ELR (cell line): ENCODE results near the gene CUX1.
"Not testable (repeated sequence)": the region's sequence is repeated elsewhere in the genome, so short reads cannot be mapped to it uniquely, and the experiment has no call there.

ENCODE experiments used
- DNase-seq: peaks from one replicate; pipeline ENCODE4 v3.0.0-alpha.2; 2015; ENCODE audit warnings: low read depth

CUX1 gene

DNA sequence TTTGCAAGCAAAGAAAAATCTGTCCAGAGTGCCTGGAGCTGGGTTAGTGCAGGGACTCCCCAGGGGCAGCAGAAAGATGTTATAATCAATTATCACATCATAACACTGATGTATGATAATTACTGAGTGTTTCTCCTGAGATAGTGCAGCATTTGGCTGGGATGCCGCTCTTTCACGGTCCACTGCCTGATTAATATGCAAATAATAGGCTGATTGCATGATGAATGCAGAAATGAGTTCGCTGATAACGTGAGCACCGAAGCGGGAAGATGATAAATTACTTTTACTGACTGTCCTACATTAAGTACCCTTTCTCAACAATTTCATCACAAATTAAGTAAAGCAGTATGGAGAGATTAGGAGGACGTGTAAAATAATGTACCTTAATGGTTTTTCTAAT lies 397.8 kb downstream of the CUX1 start:
- DNase-seq, result no peak

GRCh38 chr7:102215711-102216110 lies 398.3 kb downstream of the CUX1 start:
- DNase-seq, result no peak

- DNase-seq, result no peak
Measured at GRCh38 chr7:102216573-102217314, 399.3 kb downstream of the CUX1 start.

- DNase-seq, result peak; percentile 13
Measured at GRCh38 chr7:102220229-102220850, 402.9 kb downstream of the CUX1 start.

DNA sequence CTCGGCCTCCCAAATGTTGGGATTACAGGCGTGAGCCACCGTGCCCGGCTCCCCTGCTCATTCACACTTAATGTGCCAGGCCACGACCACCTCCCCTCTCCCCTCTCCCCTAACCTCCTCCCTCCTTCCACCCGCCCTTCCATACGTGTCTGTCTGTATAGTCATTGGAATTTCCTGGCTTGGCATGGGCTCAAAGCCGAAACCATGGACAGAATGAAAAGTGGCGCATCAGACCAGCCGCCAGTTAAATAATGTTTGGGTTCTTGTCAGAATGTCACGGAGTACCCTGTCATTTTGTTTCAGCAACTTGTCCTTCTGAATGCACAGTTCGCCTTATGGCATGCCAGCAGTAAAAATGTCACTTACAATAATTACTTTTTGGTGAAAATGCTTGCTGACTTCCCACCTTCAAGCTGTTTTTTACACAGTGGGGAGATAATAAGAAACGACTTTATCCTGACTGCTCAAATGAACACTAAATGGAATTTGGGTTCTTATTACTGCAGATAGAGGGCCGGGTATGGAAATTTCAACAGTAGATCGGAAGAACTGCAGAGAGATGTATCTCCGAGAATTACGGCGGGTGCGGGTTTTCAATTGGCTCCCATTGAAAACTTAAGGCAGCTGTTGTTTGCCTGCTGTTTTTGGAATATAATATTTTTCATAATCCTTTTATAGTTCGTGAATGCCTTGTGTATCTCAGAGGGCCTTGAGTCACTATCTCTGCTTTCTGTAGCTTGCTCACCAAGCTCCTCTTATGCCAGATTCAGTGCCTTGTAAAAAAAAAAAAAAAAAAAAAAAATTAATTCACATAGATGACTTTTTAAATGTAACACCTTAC lies 403.8 kb downstream of the CUX1 start:
- DNase-seq, result peak; percentile 79

DNA sequence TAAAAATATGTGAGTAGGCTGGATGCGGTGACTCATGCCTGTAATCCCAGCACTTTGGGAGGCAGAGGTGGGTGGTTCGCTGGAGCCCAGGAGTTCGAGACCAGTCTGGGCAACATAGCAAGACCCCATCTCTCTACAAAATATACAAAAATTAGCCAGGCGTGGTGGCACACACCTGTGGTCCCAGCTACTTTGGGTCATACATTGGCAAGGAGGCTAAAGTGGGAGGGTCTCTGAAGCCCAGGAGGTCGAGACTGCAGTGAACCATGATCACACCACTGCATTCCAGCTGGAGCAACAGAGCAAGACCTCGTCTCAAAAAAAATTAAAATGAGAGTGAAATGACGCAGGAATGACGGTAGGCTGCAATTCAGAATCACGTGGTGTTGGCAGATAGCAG lies 404.5 kb downstream of the CUX1 start:
- peak; percentile 14 for DNase-seq

GRCh38 chr7:102222445-102222844 lies 405.0 kb downstream of the CUX1 start:
- peak; percentile 36 for DNase-seq

DNA sequence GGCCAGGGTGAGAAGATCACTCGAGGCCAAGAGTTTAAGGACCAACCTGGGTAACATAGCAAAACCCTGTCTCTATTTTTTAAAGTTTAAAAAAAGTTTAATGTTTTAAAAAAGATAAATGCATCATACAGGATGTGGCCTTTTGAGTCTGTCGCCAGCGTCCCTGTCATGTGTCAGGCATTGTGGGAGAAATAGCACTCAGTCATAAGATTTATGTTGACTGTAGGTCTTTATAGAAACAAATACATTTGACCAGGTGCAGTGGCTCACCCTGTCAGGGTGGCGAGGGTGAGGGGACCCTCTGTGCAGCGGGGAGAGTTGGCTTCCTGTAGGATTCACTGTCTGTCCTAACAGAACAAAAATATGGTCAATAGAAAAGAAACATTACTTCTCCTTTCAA lies 405.8 kb downstream of the CUX1 start:
- DNase-seq, result peak; percentile 8

DNA sequence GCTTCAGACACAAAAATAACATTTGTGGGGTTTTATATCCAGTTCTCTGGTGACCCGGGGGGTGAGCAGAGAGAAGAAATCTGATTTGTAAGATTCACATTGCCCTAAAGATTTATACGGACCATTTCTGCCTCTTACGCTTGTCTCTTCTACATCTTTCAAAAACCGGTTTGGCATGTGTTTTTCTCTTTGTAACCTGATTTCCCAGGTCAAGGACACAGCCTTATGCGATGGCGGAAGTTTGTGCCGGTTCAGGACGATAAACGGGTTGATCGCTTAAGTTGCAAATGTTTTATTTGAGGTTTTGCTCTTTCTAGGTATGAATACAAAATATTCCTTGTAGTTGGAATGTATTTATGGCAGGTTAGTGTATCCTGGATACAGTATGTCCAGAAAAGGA lies 407.6 kb downstream of the CUX1 start:
- DNase-seq, result no peak

DNA sequence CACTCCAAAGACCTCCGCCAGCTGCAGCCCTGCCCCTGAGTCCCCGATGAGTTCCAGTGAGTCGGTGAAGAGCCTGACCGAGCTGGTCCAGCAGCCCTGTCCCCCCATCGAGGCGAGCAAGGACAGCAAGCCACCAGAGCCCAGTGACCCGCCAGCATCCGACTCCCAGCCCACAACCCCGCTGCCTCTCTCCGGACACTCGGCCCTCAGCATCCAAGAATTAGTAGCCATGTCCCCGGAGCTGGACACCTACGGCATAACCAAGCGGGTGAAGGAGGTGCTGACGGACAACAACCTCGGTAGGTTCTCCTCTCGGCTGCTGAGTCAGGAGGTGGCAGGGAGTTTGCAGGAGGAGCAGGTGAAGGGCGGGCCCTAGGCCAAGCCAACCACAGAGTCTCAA lies 409.9 kb downstream of the CUX1 start:
- no peak for DNase-seq

DNA sequence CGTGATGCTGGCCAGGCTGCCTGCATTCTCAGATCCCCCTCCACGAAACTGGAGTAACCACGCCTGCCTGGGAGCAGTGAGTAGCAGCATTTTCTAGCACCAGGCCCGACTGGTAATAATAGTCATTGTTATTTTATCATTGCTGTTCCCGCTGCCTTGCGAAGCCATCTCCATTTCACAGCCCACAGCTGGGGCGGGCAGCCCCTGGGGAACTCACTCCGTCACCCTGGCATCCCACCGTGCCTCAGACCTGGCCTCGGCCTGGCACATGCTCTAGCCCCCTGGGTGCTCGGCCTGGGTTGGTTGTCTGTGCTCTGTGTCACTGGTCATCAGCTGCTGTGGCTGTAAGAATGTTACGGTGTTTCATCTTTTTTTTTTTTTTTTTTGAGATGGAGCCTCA lies 411.5 kb downstream of the CUX1 start:
- no peak for DNase-seq

DNA sequence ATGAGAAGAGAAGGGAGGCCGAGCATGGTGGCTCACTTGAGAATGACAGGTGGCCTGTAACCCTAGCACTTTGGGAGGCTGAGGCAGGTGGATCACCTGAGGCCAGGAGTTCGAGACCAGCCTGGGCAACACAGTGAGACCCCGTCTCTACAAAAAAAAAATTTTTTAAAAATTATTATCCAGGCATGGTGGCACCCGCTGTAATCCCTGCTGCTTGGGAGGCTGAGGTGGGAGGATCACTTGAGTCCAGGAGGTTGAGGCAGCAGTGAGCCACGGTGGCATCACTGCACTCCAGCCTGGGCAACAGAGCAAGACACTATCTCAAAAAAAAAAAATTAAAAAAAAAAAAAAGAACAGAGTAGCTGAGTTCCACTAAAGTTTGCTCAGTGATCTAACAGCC lies 412.7 kb downstream of the CUX1 start:
- DNase-seq, result not testable (repeated sequence)

- peak; percentile 83 for DNase-seq
Measured at GRCh38 chr7:102230593-102230992, 413.2 kb downstream of the CUX1 start.

DNA sequence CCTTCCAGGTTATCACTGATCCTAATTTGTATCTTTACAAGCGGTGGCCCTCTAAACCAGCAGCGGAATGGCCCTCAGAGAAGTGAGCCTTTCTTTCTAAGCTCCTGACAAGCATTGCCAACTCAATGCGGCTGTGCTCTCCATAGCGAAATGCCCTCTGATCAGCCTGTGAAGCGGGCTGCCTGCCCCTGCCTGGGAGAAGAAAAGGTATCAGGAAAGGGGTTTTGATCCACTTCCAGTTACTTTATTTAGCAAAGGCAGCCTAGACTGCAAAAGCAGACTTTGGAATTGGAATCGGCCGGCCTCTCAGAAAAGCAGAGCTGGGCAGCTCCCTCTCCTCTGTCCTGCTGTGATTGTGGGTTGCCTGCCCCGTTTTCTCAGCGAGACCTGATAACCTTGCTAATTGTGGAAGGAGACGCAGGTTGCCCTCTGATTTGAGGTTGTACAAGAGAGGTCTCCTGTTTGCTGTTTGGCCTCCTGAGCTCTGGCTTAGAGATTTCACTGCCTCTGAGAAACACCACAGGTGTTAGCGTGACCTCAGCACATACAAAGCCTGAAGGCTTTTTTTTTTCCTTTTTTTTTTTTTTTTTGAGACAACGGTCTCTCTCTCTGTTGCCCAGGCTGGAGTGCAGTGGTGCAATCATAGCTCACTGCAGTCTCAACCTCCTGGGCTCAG lies 415.3 kb downstream of the CUX1 start:
- DNase-seq, result no peak

DNA sequence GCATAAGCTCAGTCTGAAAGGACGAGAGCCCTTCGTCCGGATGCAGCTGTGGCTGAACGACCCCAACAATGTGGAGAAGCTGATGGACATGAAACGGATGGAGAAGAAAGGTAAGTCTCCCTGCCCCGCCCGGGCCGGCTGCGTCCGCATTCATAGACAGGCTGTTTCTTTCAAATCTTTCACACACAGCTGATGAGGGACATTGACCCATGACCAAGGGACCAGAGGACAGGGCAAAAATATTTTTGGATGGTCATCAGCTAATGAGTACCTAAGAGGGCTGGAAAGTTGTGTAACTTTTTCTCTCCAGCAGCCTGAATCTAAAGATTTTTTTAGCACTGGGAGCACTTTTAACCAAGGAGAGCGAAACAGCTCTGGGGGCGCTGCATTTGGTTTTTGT lies 416.7 kb downstream of the CUX1 start:
- DNase-seq, result no peak

- DNase-seq, result no peak
Measured at GRCh38 chr7:102234801-102235550, 417.6 kb downstream of the CUX1 start.

DNA sequence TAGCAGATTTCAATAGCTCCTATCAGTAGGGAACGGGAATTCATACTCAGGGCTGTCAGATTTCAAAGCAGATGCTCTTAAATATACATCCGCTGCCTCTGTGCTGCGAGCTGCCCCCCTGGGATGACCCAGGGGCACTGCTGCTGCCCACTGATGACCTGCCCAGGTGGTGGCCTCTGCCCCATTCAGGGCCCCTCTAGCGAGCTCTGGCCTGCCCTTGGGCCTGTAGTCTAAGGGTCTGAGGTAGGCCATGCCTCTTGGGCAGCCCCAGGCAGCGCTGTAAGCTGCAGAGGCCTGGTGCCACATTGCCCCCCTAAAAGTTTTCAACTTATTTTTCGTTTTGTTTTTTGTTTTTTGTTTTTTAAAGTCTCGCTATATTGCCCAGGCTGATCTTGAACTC lies 418.7 kb downstream of the CUX1 start:
- DNase-seq, result no peak

DNA sequence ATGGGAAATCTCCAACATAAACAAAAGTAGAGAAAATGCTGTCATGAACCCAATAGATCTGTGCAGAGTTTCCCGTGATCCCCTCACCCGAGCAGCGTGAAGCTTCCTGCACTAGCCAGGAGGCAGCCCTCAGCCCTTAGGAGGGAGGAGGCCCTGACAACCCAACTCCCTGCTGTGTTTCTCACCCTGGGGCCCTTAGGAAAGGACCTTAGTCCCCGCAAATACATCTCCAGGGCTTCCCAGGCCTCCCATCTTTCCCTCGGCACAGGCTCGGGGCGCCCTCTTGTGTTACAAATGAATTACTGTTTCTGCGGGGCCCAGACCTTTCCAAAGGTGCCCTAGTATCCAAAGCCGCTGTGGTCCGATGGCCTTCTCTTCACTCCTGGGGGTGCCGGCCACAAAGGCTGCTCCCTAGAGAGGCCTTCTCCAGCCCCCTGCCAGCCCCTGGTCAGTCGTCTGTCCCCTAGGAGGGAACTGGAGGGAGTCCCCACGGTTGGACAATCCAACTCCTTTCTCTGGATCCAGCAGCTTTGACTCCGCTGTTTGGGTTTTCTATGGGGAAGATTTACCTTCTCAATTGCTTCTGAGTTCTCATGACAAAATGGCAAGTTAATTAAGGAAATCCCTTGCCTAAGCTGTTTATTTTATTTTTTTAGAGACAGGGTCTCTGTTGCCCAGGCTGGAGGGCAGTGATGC lies 419.3 kb downstream of the CUX1 start:
- DNase-seq, result peak; percentile 75

DNA sequence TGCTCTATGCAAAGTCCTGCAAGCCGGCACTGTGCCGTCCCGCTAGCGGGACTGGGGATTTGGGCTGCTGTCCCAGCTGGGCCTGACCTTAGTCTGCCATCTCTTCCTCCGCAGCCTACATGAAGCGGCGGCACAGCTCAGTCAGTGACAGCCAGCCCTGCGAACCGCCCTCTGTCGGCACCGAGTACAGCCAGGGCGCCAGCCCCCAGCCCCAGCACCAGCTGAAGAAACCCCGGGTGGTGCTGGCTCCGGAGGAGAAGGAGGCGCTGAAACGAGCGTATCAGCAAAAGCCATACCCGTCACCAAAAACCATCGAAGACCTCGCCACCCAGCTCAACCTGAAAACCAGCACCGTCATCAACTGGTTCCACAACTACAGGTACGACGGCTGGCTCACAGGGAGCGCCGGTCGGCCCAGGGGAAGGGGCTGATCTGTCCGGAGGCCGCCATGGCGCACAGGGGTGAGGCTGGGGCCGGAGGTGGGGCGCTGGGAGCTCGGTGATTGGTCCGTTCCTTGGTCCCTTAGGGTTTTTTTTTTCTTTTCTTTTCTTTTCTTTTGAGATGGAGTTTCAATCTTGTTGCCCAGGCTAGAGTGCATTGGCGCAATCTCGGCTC lies 421.9 kb downstream of the CUX1 start:
- DNase-seq, result no peak

- no peak for DNase-seq
Measured at GRCh38 chr7:102241431-102241830, 424.0 kb downstream of the CUX1 start.

- DNase-seq, result no peak
Measured at GRCh38 chr7:102244601-102245000, 427.2 kb downstream of the CUX1 start.
